Activated CD8-positive, alpha-beta memory T cell treated with anti-CD3 and anti-CD28 coated beads for 48 hours (primary cell): ENCODE data around the gene DNMBP.
"Not testable (repeated sequence)": the region's sequence is repeated elsewhere in the genome, so short reads cannot be mapped to it uniquely, and the experiment has no call there.

Experiments
- DNase-seq, 3 experiments: peaks; one replicate each; pipeline ENCODE4 v3.0.0-alpha.2; 2020; ENCODE audit warnings: low read depth in 2 of 3, low spot score in 2 of 3

The DNMBP gene

GRCh38 chr10:99863535-99864240, 146.1 kb downstream of the DNMBP start:
- DNase-seq, result not testable (repeated sequence)

GRCh38 chr10:99860466-99860865, 149.3 kb downstream of the DNMBP start:
- no peak for DNase-seq

GRCh38 chr10:99859585-99859984, 150.2 kb downstream of the DNMBP start:
- no peak for DNase-seq

- no peak for DNase-seq
Observed at GRCh38 chr10:99858849-99859248, 150.9 kb downstream of the DNMBP start.

- DNase-seq, result no peak
Observed at GRCh38 chr10:99855479-99856071, 154.2 kb downstream of the DNMBP start.

- DNase-seq, result no peak
Observed at GRCh38 chr10:99854860-99855259, 154.9 kb downstream of the DNMBP start.

- DNase-seq, result no peak
Observed at GRCh38 chr10:99853655-99854054, 156.1 kb downstream of the DNMBP start.

- no peak for DNase-seq
Observed at GRCh38 chr10:99852481-99853213, 157.1 kb downstream of the DNMBP start.

- no peak for DNase-seq
Observed at GRCh38 chr10:99851825-99852224, 157.9 kb downstream of the DNMBP start.

- DNase-seq, result no peak
Observed at GRCh38 chr10:99850767-99851340, 158.9 kb downstream of the DNMBP start.

GRCh38 chr10:99850021-99850766, 159.6 kb downstream of the DNMBP start:
- DNase-seq, result no peak

GRCh38 chr10:99849536-99849935, 160.2 kb downstream of the DNMBP start:
- no peak for DNase-seq

- no peak for DNase-seq
Observed at GRCh38 chr10:99849057-99849456, 160.7 kb downstream of the DNMBP start.

GRCh38 chr10:99845837-99846382, 163.8 kb downstream of the DNMBP start:
- peak; percentile 9 to 32 (median 10) for DNase-seq

- no peak for DNase-seq
Observed at GRCh38 chr10:99844433-99844955, 165.3 kb downstream of the DNMBP start.

- no peak for DNase-seq
Observed at GRCh38 chr10:99843310-99843709, 166.4 kb downstream of the DNMBP start.

- DNase-seq, result no peak
Observed at GRCh38 chr10:99841746-99842145, 168.0 kb downstream of the DNMBP start.

GRCh38 chr10:99840859-99841258, 168.9 kb downstream of the DNMBP start:
- DNase-seq, result not testable (repeated sequence)

GRCh38 chr10:99836711-99837110, 173.0 kb downstream of the DNMBP start:
- no peak for DNase-seq

- DNase-seq, result no peak
Observed at GRCh38 chr10:99835947-99836346, 173.8 kb downstream of the DNMBP start.

- DNase-seq, result no peak
Observed at GRCh38 chr10:99834410-99834809, 175.3 kb downstream of the DNMBP start.
